WTC11 (cell line): ENCODE data around the gene ADGRV1. TPM values are rescaled to one million over a fixed set of nuclear protein-coding genes. Genes with fewer than 3 reads are reported as not detected.

ENCODE experiments used
- ATAC-seq: fragments of 200-7000 bp; cut with Tn5 transposase; 2 replicates; pipeline ENCODE4 v1.10.0; 2021; ENCODE audit warnings: mild to moderate bottlenecking, moderate library complexity
- CTCF ChIA-PET: fragments of 300-600 bp; sonication (Branson Sonifier 250); formaldehyde crosslinking; loops from one replicate; lab custom pipeline; 2021; ENCODE audit warnings: antibody characterized with exemption; lab: Charles Lee
- POLR2A ChIA-PET: fragments of 350-600 bp; sonication (Branson Sonifier 250); formaldehyde crosslinking; loops from one replicate; lab custom pipeline; 2021; ENCODE audit warnings: antibody characterized with exemption; lab: Charles Lee
- DNase-seq: peaks from one replicate; pipeline ENCODE4 v3.0.0; 2021; ENCODE audit warnings: low spot score
- H3K27ac Mint-ChIP-seq: 2 replicates; pipeline ENCODE4 v1.8.0; 2021; ENCODE audit warnings: mixed read lengths
- H3K27me3 Mint-ChIP-seq: 2 replicates; pipeline ENCODE4 v1.8.0; 2021; ENCODE audit warnings: low read depth, mild to moderate bottlenecking, moderate library complexity, mixed read lengths
- H3K36me3 Mint-ChIP-seq: 2 replicates; pipeline ENCODE4 v1.8.0; 2021; ENCODE audit warnings: mixed read lengths
- H3K4me1 Mint-ChIP-seq: 2 replicates; pipeline ENCODE4 v1.8.0; 2022; ENCODE audit warnings: mixed read lengths
- H3K4me3 Mint-ChIP-seq: 2 replicates; pipeline ENCODE4 v1.8.0; 2021; ENCODE audit warnings: mild to moderate bottlenecking, moderate library complexity, mixed read lengths
- H3K9me3 Mint-ChIP-seq: 2 replicates; pipeline ENCODE4 v1.8.0; 2021; ENCODE audit warnings: mixed read lengths
- CREM ChIP-seq: sonication (generic); formaldehyde crosslinking; IDR thresholded peaks from 2 replicates; pipeline ENCODE4 v1.8.1; 2022; ENCODE audit warnings: mild to moderate bottlenecking, missing genetic modification reagents, moderate library complexity
- CTCF ChIP-seq: fragments of 200-600 bp; IDR thresholded peaks from 2 replicates; pipeline ENCODE4 v1.8.0; 2022; ENCODE audit warnings: antibody characterized with exemption
- ERG ChIP-seq: fragments of 250-450 bp; sonication (Bioruptor Pico); IDR thresholded peaks from 2 replicates; pipeline ENCODE4 v1.8.0; 2021; ENCODE audit warnings: mild to moderate bottlenecking
- ETV6 ChIP-seq: sonication (generic); formaldehyde crosslinking; IDR thresholded peaks from 2 replicates; pipeline ENCODE4 v1.8.1; 2022; ENCODE audit warnings: mild to moderate bottlenecking, missing genetic modification reagents
- FOXJ3 ChIP-seq: sonication (generic); formaldehyde crosslinking; IDR thresholded peaks from 2 replicates; pipeline ENCODE4 v1.9.0; 2021; ENCODE audit warnings: missing genetic modification reagents, mild to moderate bottlenecking, borderline replicate concordance
- HMGXB4 ChIP-seq: sonication (generic); formaldehyde crosslinking; IDR thresholded peaks from 2 replicates; pipeline ENCODE4 v1.8.1; 2023; ENCODE audit warnings: mild to moderate bottlenecking, moderate library complexity, missing genetic modification reagents
- IRF2 ChIP-seq: sonication (generic); formaldehyde crosslinking; IDR thresholded peaks from 2 replicates; pipeline ENCODE4 v1.8.0; 2022; ENCODE audit warnings: low read depth, missing genetic modification reagents, borderline replicate concordance
- MYBL2 ChIP-seq: sonication (generic); formaldehyde crosslinking; IDR thresholded peaks from 2 replicates; pipeline ENCODE4 v1.8.1; 2023; ENCODE audit warnings: mild to moderate bottlenecking, moderate library complexity, missing genetic modification reagents
- NFE2L1 ChIP-seq: sonication (generic); formaldehyde crosslinking; IDR thresholded peaks from 2 replicates; pipeline ENCODE4 v1.8.1; 2023; ENCODE audit warnings: missing genetic modification reagents
- NFYB ChIP-seq: sonication (generic); formaldehyde crosslinking; conservative IDR thresholded peaks from 2 replicates; pipeline ENCODE4 v1.8.0; 2022; ENCODE audit warnings: low read depth, missing genetic modification reagents
- NR2C2 ChIP-seq: sonication (generic); formaldehyde crosslinking; IDR thresholded peaks from 2 replicates; pipeline ENCODE4 v1.8.0; 2022; ENCODE audit warnings: mild to moderate bottlenecking, missing genetic modification reagents
- PRRX2 ChIP-seq: fragments of 250-450 bp; sonication (Bioruptor Pico); IDR thresholded peaks from 2 replicates; pipeline ENCODE4 v1.8.0; 2021; ENCODE audit warnings: mild to moderate bottlenecking
- SMAD3 ChIP-seq: sonication (generic); formaldehyde crosslinking; IDR thresholded peaks from 2 replicates; pipeline ENCODE4 v1.8.0; 2022; ENCODE audit warnings: missing genetic modification reagents, mild to moderate bottlenecking, borderline replicate concordance
- TEAD1 ChIP-seq: sonication (generic); formaldehyde crosslinking; IDR thresholded peaks from 2 replicates; pipeline ENCODE4 v1.8.0; 2022; ENCODE audit warnings: mild to moderate bottlenecking, missing genetic modification reagents
- TEAD4 ChIP-seq: sonication (generic); formaldehyde crosslinking; IDR thresholded peaks from 2 replicates; pipeline ENCODE4 v1.8.0; 2022; ENCODE audit warnings: mild to moderate bottlenecking, missing genetic modification reagents
- ZMAT4 ChIP-seq: fragments of 250-450 bp; sonication (Bioruptor Pico); IDR thresholded peaks from 2 replicates; pipeline ENCODE4 v1.9.0; 2021; ENCODE audit warnings: mild to moderate bottlenecking
- ZNF219 ChIP-seq: sonication (generic); formaldehyde crosslinking; IDR thresholded peaks from 2 replicates; pipeline ENCODE4 v1.8.0; 2023; ENCODE audit warnings: missing genetic modification reagents, mild to moderate bottlenecking, borderline replicate concordance
- ZNF232 ChIP-seq: sonication (generic); formaldehyde crosslinking; IDR thresholded peaks from 2 replicates; pipeline ENCODE4 v1.8.0; 2022; ENCODE audit warnings: mild to moderate bottlenecking, missing genetic modification reagents
- ZNF263 ChIP-seq: sonication (generic); formaldehyde crosslinking; IDR thresholded peaks from 2 replicates; pipeline ENCODE4 v1.8.1; 2022; ENCODE audit warnings: low read depth, mild to moderate bottlenecking, moderate library complexity, missing genetic modification reagents
- total RNA-seq: library from RNA; stranded (reverse); gene quantifications from 3 replicates; pipeline ENCODE4 v1.2.3, GENCODE V29; 2021

The ADGRV1 gene
- total RNA-seq, 1 experiment from 2014 or later, result 74.5 TPM

- no peak for TF ChIP-seq ERG (CRISPR knock-in tag)
- TF ChIP-seq SMAD3, result no peak
- TF ChIP-seq ZMAT4 (CRISPR knock-in tag), result no peak
- ChIA-PET POLR2A (no interaction called here), CTCF (interaction anchor here (0.9 to 1.4 kb wide), 2 partner anchors 39 to 43 kb away, joined by 3 to 4 read pairs; no protein-coding TSS in a partner anchor)
- Mint-ChIP-seq H3K9me3 (no peaks in the 10 kb centered on the region), H3K27ac (no peak overlapping the region), H3K27me3 (no peaks in the 10 kb centered on the region), H3K4me1 (peaks cover 23% of the 10 kb centered on the region), H3K36me3 (no peaks in the 10 kb centered on the region), H3K4me3 (no peak overlapping the region)
- ATAC-seq, result no peak
- no peak for DNase-seq
Observed at GRCh38 chr5:91177085-91177484, 618.5 kb downstream of the ADGRV1 start.

- no peak for ATAC-seq
- CTCF ChIA-PET, result interaction anchor here (0.9 to 1.4 kb wide), 2 partner anchors 38 to 42 kb away, joined by 3 to 4 read pairs; no protein-coding TSS in a partner anchor
- H3K4me3 Mint-ChIP-seq, result no peak overlapping the region
- no peaks in the 10 kb centered on the region for H3K9me3 Mint-ChIP-seq
- no peak overlapping the region for H3K27ac Mint-ChIP-seq
- no peak for DNase-seq
- no peaks in the 10 kb centered on the region for H3K36me3 Mint-ChIP-seq
- peaks cover 26% of the 10 kb centered on the region for H3K4me1 Mint-ChIP-seq
- TF ChIP-seq CREM (CRISPR knock-in tag) (no peak), ZMAT4 (CRISPR knock-in tag) (no peak)
- no peaks in the 10 kb centered on the region for H3K27me3 Mint-ChIP-seq
- POLR2A ChIA-PET, result interaction anchor here (0.5 kb wide), 1 partner anchor 131 kb away, joined by 7 read pairs; no protein-coding TSS in a partner anchor
Observed at GRCh38 chr5:91177639-91178038, 619.0 kb downstream of the ADGRV1 start.

- H3K36me3 Mint-ChIP-seq, result no peaks in the 10 kb centered on the region
- TF ChIP-seq ZNF263 (CRISPR knock-in tag) (no peak), MYBL2 (no peak), CTCF (no peak), HMGXB4 (CRISPR knock-in tag) (no peak), IRF2 (CRISPR knock-in tag) (no peak), FOXJ3 (no peak), ZNF219 (CRISPR knock-in tag) (no peak), ZNF232 (CRISPR knock-in tag) (no peak)
- TF ChIP-seq, all 79 proteins: peak for 0
- CTCF ChIA-PET, result interaction anchor here (1.4 kb wide), 1 partner anchor 41 kb away, joined by 4 read pairs; no protein-coding TSS in a partner anchor
- Mint-ChIP-seq H3K4me3 (no peak overlapping the region), H3K27me3 (no peaks in the 10 kb centered on the region), H3K4me1 (peaks cover 33% of the 10 kb centered on the region), H3K9me3 (no peaks in the 10 kb centered on the region), H3K27ac (no peak overlapping the region)
- POLR2A ChIA-PET, result no interaction called here
- ATAC-seq, result no peak
- no peak for DNase-seq
Observed at GRCh38 chr5:91178461-91178860, 619.9 kb downstream of the ADGRV1 start.

GRCh38 chr5:91179018-91179417 is 620.4 kb downstream of the ADGRV1 start:
- H3K27me3 Mint-ChIP-seq, result no peaks in the 10 kb centered on the region
- TF ChIP-seq TEAD4 (no peak), NR2C2 (CRISPR knock-in tag) (no peak), PRRX2 (CRISPR knock-in tag) (no peak), NFYB (no peak), NFE2L1 (CRISPR knock-in tag) (no peak), TEAD1 (no peak), ETV6 (CRISPR knock-in tag) (no peak)
- TF ChIP-seq, all 79 proteins: peak for 0
- Mint-ChIP-seq H3K27ac (no peak overlapping the region), H3K4me1 (peaks cover 38% of the 10 kb centered on the region), H3K4me3 (no peak overlapping the region), H3K9me3 (no peaks in the 10 kb centered on the region), H3K36me3 (no peaks in the 10 kb centered on the region)
- ATAC-seq, result no peak
- CTCF ChIA-PET, result no interaction called here
- POLR2A ChIA-PET, result no interaction called here
- no peak for DNase-seq
